ENCODE results near the gene IPO13.

DNA sequence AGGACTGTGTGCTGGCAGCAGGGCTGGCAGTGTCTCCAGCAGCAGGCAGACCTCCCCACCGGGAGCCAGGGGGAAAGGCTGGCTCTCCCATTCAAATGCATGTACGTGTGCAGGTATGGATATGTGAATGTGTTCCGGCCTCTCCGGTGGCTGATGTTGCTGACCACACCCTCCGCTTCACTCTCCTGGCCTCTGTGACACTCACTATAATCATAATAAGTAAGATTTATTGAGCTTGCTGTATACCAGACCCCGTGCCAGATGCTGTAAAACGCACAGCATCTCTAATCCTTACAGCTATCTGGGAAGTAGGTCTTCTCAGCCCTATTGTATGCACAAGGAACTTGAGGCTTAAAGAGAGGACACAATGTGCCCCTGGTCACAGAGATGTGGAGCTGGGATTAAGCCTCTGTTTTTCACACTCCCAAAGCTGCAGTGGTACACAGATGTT is 33.7 kb upstream of the IPO13 start:
- TF ChIP-seq, protein P1, sequence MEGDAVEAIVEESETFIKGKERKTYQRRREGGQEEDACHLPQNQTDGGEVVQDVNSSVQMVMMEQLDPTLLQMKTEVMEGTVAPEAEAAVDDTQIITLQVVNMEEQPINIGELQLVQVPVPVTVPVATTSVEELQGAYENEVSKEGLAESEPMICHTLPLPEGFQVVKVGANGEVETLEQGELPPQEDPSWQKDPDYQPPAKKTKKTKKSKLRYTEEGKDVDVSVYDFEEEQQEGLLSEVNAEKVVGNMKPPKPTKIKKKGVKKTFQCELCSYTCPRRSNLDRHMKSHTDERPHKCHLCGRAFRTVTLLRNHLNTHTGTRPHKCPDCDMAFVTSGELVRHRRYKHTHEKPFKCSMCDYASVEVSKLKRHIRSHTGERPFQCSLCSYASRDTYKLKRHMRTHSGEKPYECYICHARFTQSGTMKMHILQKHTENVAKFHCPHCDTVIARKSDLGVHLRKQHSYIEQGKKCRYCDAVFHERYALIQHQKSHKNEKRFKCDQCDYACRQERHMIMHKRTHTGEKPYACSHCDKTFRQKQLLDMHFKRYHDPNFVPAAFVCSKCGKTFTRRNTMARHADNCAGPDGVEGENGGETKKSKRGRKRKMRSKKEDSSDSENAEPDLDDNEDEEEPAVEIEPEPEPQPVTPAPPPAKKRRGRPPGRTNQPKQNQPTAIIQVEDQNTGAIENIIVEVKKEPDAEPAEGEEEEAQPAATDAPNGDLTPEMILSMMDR (conservative IDR thresholded peaks at IDR 0.05; ENCODE audit: low read length), result no peak
- TF ChIP-seq EZH2phosphoT487 (IDR thresholded peaks at IDR 0.05; ENCODE audit: borderline replicate concordance), result no peak
